ENCODE results near the gene MEIS3. TPM values are rescaled to one million over a fixed set of nuclear protein-coding genes. Genes with fewer than 3 reads are reported as not detected.

The MEIS3 gene
- total and polyA plus RNA-seq, 2 donors (not counting 1 experiment from before 2014, with no cell fraction given) = 30.5 to 57.8 TPM

DNA sequence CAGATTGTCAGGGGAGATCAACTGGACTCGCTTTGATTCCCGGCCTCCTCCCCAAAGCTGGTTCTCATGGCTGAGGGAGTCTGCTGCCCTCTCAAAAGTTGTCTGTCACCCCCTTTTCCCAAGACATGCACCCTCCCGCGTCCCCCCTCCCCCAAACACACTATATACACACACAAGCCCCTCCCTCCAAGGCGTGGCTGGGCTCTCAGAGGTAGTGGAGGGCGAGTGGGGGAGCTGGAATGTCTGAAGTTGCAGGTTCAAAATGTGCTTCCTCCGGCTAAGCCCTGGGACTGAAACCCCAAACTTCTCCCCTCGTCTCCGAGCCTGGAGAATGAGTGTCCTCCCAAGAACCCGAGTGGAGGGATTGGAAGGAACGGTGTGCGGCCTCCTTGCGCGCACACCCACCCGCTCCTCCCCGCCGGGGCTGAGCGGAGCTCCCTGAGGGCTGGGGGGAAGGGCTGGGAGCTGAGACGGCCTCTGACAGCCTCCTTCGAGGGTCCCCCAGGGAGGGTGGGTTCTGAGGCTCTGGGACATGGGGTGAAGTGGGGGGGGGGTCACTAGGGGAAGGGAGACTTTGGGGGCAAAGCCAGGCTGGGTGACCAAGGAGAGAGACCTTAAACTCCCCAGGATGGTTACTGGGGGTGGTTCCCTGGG is 9.9 kb upstream of the MEIS3 start:
- H3K9ac ChIP-seq (ENCODE audit: insufficient read depth, low read length) = no peak overlapping the region
- no peak overlapping the region for H2AFZ ChIP-seq (ENCODE audit: low read length)
- TF ChIP-seq, protein P1, sequence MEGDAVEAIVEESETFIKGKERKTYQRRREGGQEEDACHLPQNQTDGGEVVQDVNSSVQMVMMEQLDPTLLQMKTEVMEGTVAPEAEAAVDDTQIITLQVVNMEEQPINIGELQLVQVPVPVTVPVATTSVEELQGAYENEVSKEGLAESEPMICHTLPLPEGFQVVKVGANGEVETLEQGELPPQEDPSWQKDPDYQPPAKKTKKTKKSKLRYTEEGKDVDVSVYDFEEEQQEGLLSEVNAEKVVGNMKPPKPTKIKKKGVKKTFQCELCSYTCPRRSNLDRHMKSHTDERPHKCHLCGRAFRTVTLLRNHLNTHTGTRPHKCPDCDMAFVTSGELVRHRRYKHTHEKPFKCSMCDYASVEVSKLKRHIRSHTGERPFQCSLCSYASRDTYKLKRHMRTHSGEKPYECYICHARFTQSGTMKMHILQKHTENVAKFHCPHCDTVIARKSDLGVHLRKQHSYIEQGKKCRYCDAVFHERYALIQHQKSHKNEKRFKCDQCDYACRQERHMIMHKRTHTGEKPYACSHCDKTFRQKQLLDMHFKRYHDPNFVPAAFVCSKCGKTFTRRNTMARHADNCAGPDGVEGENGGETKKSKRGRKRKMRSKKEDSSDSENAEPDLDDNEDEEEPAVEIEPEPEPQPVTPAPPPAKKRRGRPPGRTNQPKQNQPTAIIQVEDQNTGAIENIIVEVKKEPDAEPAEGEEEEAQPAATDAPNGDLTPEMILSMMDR (conservative IDR thresholded peaks at IDR 0.05 in 1 of 2, IDR thresholded peaks at IDR 0.05 in 1 of 2; ENCODE audit: low read depth in 1 of 2, low read length in 2 of 2) = no peak
- no peak for TF ChIP-seq EZH2 (IDR thresholded peaks at IDR 0.05; ENCODE audit: low read length, missing control alignments)
- no peaks in the 10 kb centered on the region for H3K9me3 ChIP-seq (ENCODE audit: control insufficient read depth, insufficient read depth, low read depth, low read length)
- no peaks in the 10 kb centered on the region for H4K20me1 ChIP-seq (ENCODE audit: control insufficient read depth, extremely low read depth, insufficient read depth, low read length)
- peaks cover 14% of the 10 kb centered on the region for H3K4me1 ChIP-seq (ENCODE audit: control insufficient read depth, extremely low read depth, insufficient read depth, low read length)
- no peak overlapping the region for H3K4me2 ChIP-seq (ENCODE audit: extremely low read depth, insufficient read depth, low read length)
- no peaks in the 10 kb centered on the region for H3K79me2 ChIP-seq (ENCODE audit: control insufficient read depth, insufficient read depth, low read length)
- H3K27me3 ChIP-seq (ENCODE audit: control insufficient read depth, insufficient read depth, low read length) = no peaks in the 10 kb centered on the region
- no peak overlapping the region for H3K27ac ChIP-seq (ENCODE audit: insufficient read depth, low read length)
- no peak for DNase-seq (ENCODE audit: low read depth in 2 of 2)
- H3K4me3 ChIP-seq (replicated peaks in 1 of 4; ENCODE audit: control extremely low read depth in 1 of 4, insufficient read depth in 1 of 4, low read depth in 3 of 4, low read length in 4 of 4) = no peak overlapping the region
- H3K36me3 ChIP-seq (ENCODE audit: control insufficient read depth, insufficient read depth, low read length) = no peaks in the 10 kb centered on the region

DNA sequence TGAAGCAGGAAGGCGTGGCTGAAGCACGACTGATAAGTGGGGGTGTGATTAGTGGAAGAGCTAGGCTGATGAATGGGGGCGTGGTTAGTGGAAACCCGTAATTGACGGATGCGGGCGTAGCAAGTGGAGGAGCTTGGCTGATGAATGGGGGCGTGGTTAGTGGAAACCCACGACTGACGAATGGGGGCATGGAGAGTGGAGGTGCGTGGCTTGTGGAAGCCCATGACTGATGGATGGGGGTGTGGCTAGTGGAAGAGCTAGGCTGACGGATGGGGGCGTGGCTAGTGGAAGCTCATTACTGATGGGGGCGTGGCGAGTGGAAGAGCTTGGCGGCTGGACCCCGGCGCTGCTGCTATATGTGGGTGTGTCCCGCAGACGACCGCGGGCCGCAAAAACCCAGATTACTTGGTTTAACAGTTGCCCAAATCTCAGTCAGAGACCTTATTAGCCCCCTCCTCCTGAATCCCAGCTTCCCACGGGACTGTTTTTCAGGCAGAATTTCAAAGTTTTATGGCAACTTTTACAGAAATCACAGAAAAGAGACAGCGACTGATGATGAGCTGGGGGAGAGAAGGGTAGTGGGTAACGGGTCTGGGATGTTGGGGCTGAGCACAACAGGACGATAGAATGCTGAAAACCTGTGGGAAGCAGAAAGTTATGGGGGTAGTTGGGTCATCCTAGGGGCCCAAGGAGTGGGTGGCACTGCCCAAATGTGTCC is 9.0 kb upstream of the MEIS3 start:
- Histone ChIP-seq H3K27me3 (ENCODE audit: control insufficient read depth, insufficient read depth, low read length) (peaks cover 7% of the 10 kb centered on the region), H3K9me3 (ENCODE audit: control insufficient read depth, insufficient read depth, low read depth, low read length) (no peaks in the 10 kb centered on the region), H3K4me1 (ENCODE audit: control insufficient read depth, extremely low read depth, insufficient read depth, low read length) (peaks cover 14% of the 10 kb centered on the region), H3K36me3 (ENCODE audit: control insufficient read depth, insufficient read depth, low read length) (no peaks in the 10 kb centered on the region), H4K20me1 (ENCODE audit: control insufficient read depth, extremely low read depth, insufficient read depth, low read length) (no peaks in the 10 kb centered on the region), H2AFZ (ENCODE audit: low read length) (peak overlapping the region; percentile 73), H3K4me3 (replicated peaks in 1 of 4; ENCODE audit: control extremely low read depth in 1 of 4, insufficient read depth in 1 of 4, low read depth in 3 of 4, low read length in 4 of 4) (peak overlapping the region; percentile 28 to 47 (median 36)), H3K27ac (ENCODE audit: insufficient read depth, low read length) (peak overlapping the region; percentile 38), H3K79me2 (ENCODE audit: control insufficient read depth, insufficient read depth, low read length) (no peaks in the 10 kb centered on the region), H3K4me2 (ENCODE audit: extremely low read depth, insufficient read depth, low read length) (peak overlapping the region; percentile 95), H3K9ac (ENCODE audit: insufficient read depth, low read length) (no peak overlapping the region)
- peak; percentile 86 to 99 for DNase-seq (ENCODE audit: low read depth in 2 of 2)
- no peak for TF ChIP-seq EZH2 (IDR thresholded peaks at IDR 0.05; ENCODE audit: low read length, missing control alignments)
- TF ChIP-seq, protein P1 (conservative IDR thresholded peaks at IDR 0.05 in 1 of 2, IDR thresholded peaks at IDR 0.05 in 1 of 2; ENCODE audit: low read depth in 1 of 2, low read length in 2 of 2) = no peak

DNA sequence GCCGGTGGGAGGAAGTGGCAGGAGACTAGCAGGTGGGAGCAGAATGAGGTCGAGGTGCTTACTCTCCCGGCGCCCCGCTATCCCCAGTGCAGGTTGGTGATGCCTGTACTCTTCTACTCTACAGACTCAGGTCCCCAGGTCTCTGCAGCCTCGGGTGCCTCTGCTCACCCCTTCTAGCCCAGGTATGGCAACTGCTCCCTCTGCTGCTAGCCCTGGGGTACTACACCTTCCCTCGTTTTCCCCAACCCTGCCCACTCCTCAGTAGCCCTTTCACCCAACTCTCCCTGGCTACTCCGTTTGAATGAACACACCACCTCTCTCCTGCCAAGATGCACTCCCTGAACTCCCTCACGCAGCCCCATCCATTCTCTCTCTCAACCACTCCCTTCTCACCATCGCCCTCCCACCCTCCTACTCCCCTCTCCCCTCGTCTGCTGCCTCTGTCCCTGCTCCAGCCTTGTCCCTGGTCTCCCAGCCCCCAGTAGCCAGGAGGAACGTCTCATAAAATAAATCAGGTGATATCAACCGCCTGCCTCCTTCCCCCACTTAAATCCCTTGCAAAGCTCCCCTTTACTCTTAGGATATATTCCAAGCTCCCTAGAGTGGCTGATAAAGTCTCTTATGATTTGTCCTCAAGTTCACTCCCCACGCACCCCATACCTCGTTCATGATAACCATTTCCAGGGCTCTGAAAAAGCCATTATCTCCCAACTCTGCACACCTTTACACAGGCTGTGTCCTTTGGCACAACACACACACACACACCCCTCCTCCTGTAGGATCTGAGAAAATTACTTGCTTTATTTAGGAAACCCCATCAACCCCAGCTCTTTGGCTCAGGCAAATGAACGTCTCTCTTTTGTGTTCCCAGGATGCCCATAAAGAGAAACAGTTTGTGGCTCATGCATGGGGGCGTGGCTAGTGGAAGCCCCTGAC is 8.2 kb upstream of the MEIS3 start:
- Histone ChIP-seq H3K4me3 (replicated peaks in 1 of 4; ENCODE audit: control extremely low read depth in 1 of 4, insufficient read depth in 1 of 4, low read depth in 3 of 4, low read length in 4 of 4) (peak overlapping the region; percentile 15 to 47 (median 35)), H3K36me3 (ENCODE audit: control insufficient read depth, insufficient read depth, low read length) (no peaks in the 10 kb centered on the region), H3K79me2 (ENCODE audit: control insufficient read depth, insufficient read depth, low read length) (no peaks in the 10 kb centered on the region), H4K20me1 (ENCODE audit: control insufficient read depth, extremely low read depth, insufficient read depth, low read length) (no peaks in the 10 kb centered on the region), H2AFZ (ENCODE audit: low read length) (peak overlapping the region; percentile 45), H3K27ac (ENCODE audit: insufficient read depth, low read length) (peak overlapping the region; percentile 38), H3K4me2 (ENCODE audit: extremely low read depth, insufficient read depth, low read length) (peak overlapping the region; percentile 95), H3K4me1 (ENCODE audit: control insufficient read depth, extremely low read depth, insufficient read depth, low read length) (peaks cover 14% of the 10 kb centered on the region), H3K27me3 (ENCODE audit: control insufficient read depth, insufficient read depth, low read length) (peaks cover 14% of the 10 kb centered on the region), H3K9me3 (ENCODE audit: control insufficient read depth, insufficient read depth, low read depth, low read length) (no peaks in the 10 kb centered on the region), H3K9ac (ENCODE audit: insufficient read depth, low read length) (no peak overlapping the region)
- peak; percentile 36 to 45 for DNase-seq (ENCODE audit: low read depth in 2 of 2)
- no peak for TF ChIP-seq EZH2 (IDR thresholded peaks at IDR 0.05; ENCODE audit: low read length, missing control alignments)
- TF ChIP-seq, protein P1 (conservative IDR thresholded peaks at IDR 0.05 in 1 of 2, IDR thresholded peaks at IDR 0.05 in 1 of 2; ENCODE audit: low read depth in 1 of 2, low read length in 2 of 2) = peak; percentile 91
